ENCODE results near the gene MTRF1L. TPM values are rescaled to one million over a fixed set of nuclear protein-coding genes. Genes with fewer than 3 reads are reported as not detected.
A peak's percentile ranks its signal among the peaks of the same experiment; 100 is the strongest.

Gene MTRF1L
- total RNA-seq, 1 experiment from 2014 or later = 26.5 TPM

- H3T11ph ChIP-seq (ENCODE audit: low read length) = no peak overlapping the region
- H3K4me1 ChIP-seq (ENCODE audit: insufficient read depth, low read length) = no peaks in the 10 kb centered on the region
- H3K14ac ChIP-seq (ENCODE audit: insufficient read depth, low read length) = no peak overlapping the region
- H2AFZ ChIP-seq (ENCODE audit: low read length) = no peak overlapping the region
- H3K79me1 ChIP-seq (ENCODE audit: insufficient read depth, low read depth, low read length, poor library complexity, severe bottlenecking) = no peaks in the 10 kb centered on the region
- no peak overlapping the region for H3K4me3 Mint-ChIP-seq
- H3K36me3 Mint-ChIP-seq (ENCODE audit: insufficient read depth in 1 of 3, low read depth in 3 of 3) = peaks cover 5 to 27% (median 14%) of the 10 kb centered on the region in 3 experiments; a peak in 5 of 7 replicates
- H2BK5ac ChIP-seq (ENCODE audit: insufficient read length, low read length) = no peak overlapping the region
- no peak overlapping the region for H3K4ac ChIP-seq (ENCODE audit: low read depth, low read length)
- no peak overlapping the region for H4K5ac ChIP-seq (ENCODE audit: insufficient read length, low read depth, low read length)
- H3K56ac ChIP-seq (ENCODE audit: insufficient read length, low read depth, low read length) = no peak overlapping the region
- no peak overlapping the region for H2BK20ac ChIP-seq (ENCODE audit: low read depth, low read length, poor library complexity, severe bottlenecking)
- H3K27ac Mint-ChIP-seq = peak overlapping the region in 1 of 3 experiments; percentile 7; a peak in 2 of 7 replicates
- no peaks in the 10 kb centered on the region for H3K23me2 ChIP-seq (ENCODE audit: insufficient read length, low read depth, low read length, poor library complexity, severe bottlenecking)
- no peak overlapping the region for H2BK120ac ChIP-seq (ENCODE audit: low read depth, low read length, poor library complexity, severe bottlenecking)
- H2BK12ac ChIP-seq (ENCODE audit: insufficient read length, low read depth, low read length) = no peak overlapping the region
- no peaks in the 10 kb centered on the region for H3K9me3 ChIP-seq (ENCODE audit: control insufficient read depth, low read depth, low read length)
- H3K27ac ChIP-seq (ENCODE audit: insufficient read length, low read depth, low read length) = no peak overlapping the region
- H3K79me2 ChIP-seq (ENCODE audit: insufficient read depth, low read length) = no peaks in the 10 kb centered on the region
- no peaks in the 10 kb centered on the region for H4K20me1 ChIP-seq (ENCODE audit: control insufficient read depth, insufficient read depth, insufficient read length)
- no peaks in the 10 kb centered on the region for H3K27me3 ChIP-seq (ENCODE audit: insufficient read depth, low read length)
- no peak overlapping the region for H3K4me2 ChIP-seq (ENCODE audit: insufficient read depth, insufficient read length, low read length)
- no peak for TF ChIP-seq CTCF (conservative IDR thresholded peaks at IDR 0.05)
- no peak overlapping the region for H2BK15ac ChIP-seq (ENCODE audit: low read depth, low read length)
- peaks cover 5 to 8% of the 10 kb centered on the region in 2 experiments; a peak in 4 of 5 replicates for H3K9me3 Mint-ChIP-seq
- WGBS (ENCODE audit: extremely low coverage, insufficient read length, low lambda C conversion rate) = no CpG with 5 or more reads among the region's 3 CpGs
- H4K91ac ChIP-seq (ENCODE audit: insufficient read length, low read depth, low read length) = no peak overlapping the region
- peaks cover 22 to 30% of the 10 kb centered on the region in 2 experiments for H3K4me1 Mint-ChIP-seq
- H3K27me3 Mint-ChIP-seq (ENCODE audit: low read depth) = no peaks in the 10 kb centered on the region
- no peak overlapping the region for H2AK5ac ChIP-seq (ENCODE audit: insufficient read length, low read length)
- DNase-seq = no peak
- H3K9ac ChIP-seq (ENCODE audit: extremely low read depth, insufficient read length, low read length) = no peak overlapping the region
- no peak overlapping the region for H3K23ac ChIP-seq (ENCODE audit: insufficient read length, low read depth, low read length)
- no peak overlapping the region for H4K8ac ChIP-seq (replicated peaks; ENCODE audit: insufficient read length, low read depth, low read length)
- no peak overlapping the region for H3K18ac ChIP-seq (ENCODE audit: insufficient read length, low read depth, low read length)
Measured at GRCh38 chr6:153048631-153049030, 46.1 kb upstream of the MTRF1L start.

Measured in H9 (cell line).